ENCODE data around the gene ZNF74. TPM values are rescaled to one million over a fixed set of nuclear protein-coding genes. Genes with fewer than 3 reads are reported as not detected.
"Not testable (repeated sequence)": the region's sequence is repeated elsewhere in the genome, so short reads cannot be mapped to it uniquely, and the experiment has no call there.

ZNF74 gene
- polyA plus RNA-seq (ENCODE audit: insufficient read depth in 1 of 5, insufficient read length in 5 of 5, low replicate concordance in 1 of 5): 10 to 100 TPM; 16.2 to 22.5 (median 21.0) TPM
- long read RNA-seq, donor 1, transcript ZNF74-202 (5 exons, 3,159 nt): major isoform, 8 of 13 reads
- long read RNA-seq, donor 1, partial matches to known transcripts: 0 of 13 reads
- long read RNA-seq, donor 1, other reads (novel, unspliced or antisense): 0 of 13 reads
- long read RNA-seq, donor 2, partial matches to known transcripts: 0 of 5 reads
- long read RNA-seq, donor 2, other reads (novel, unspliced or antisense): 0 of 5 reads
- long read RNA-seq, donor 3, partial matches to known transcripts: 0 of 2 reads
- long read RNA-seq, donor 3, other reads (novel, unspliced or antisense): 0 of 2 reads
- long read RNA-seq, donor 4, transcript ZNF74-202 (5 exons, 3,159 nt): major isoform, 5 of 5 reads
- long read RNA-seq, donor 4, partial matches to known transcripts: 0 of 5 reads
- long read RNA-seq, donor 4, other reads (novel, unspliced or antisense): 0 of 5 reads
- long read RNA-seq, donor 5, partial matches to known transcripts: 0 of 6 reads
- long read RNA-seq, donor 5, other reads (novel, unspliced or antisense): 0 of 6 reads
- long read RNA-seq, donor 6, transcript ZNF74-202 (5 exons, 3,159 nt): major isoform, 9 of 11 reads
- long read RNA-seq, donor 6, partial matches to known transcripts: 0 of 11 reads
- long read RNA-seq, donor 6, other reads (novel, unspliced or antisense): 0 of 11 reads
- long read RNA-seq, donor 7, partial matches to known transcripts: 0 of 3 reads
- long read RNA-seq, donor 7, other reads (novel, unspliced or antisense): 0 of 3 reads
- long read RNA-seq, donor 8, partial matches to known transcripts: 0 of 1 reads
- long read RNA-seq, donor 8, other reads (novel, unspliced or antisense): 0 of 1 reads

GRCh38 chr22:20393705-20394476, at the start of gene ZNF74:
Gene ZNF74, plus strand, starts transcription at chr22:20394151. Its CDS starts 478 bp downstream, at chr22:20394629.
- DNase-seq: peak; percentile 90 to 92

- DNase-seq: not testable (repeated sequence)
Observed at GRCh38 chr22:20346553-20346952, 47.4 kb upstream of the ZNF74 start.

- DNase-seq: not testable (repeated sequence)
Observed at GRCh38 chr22:20352536-20352935, 41.4 kb upstream of the ZNF74 start.

GRCh38 chr22:20354238-20354975, 39.5 kb upstream of the ZNF74 start:
- no peak for DNase-seq

GRCh38 chr22:20355939-20356636, 37.9 kb upstream of the ZNF74 start:
- DNase-seq: not testable (repeated sequence)

- DNase-seq: not testable (repeated sequence)
Observed at GRCh38 chr22:20356906-20357305, 37.0 kb upstream of the ZNF74 start.

DNA sequence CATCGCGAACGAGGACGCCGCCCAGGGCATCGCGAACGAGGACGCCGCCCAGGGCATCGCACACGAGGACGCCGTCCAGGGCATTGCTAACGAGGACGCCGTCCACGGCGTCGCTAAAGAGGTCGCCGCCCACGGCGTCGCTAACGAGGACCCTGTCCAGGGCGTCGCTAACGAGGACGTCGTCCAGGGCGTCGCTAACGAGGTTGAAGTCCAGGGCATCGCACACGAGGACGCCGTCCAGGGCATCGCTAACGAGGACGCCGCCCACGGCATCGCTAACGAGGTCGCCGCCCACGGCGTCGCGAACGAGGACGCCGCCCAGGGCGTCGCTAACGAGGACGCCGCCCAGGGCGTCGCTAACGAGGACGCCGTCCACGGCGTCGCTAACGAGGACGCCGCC, 36.0 kb upstream of the ZNF74 start:
- not testable (repeated sequence) for DNase-seq

DNA sequence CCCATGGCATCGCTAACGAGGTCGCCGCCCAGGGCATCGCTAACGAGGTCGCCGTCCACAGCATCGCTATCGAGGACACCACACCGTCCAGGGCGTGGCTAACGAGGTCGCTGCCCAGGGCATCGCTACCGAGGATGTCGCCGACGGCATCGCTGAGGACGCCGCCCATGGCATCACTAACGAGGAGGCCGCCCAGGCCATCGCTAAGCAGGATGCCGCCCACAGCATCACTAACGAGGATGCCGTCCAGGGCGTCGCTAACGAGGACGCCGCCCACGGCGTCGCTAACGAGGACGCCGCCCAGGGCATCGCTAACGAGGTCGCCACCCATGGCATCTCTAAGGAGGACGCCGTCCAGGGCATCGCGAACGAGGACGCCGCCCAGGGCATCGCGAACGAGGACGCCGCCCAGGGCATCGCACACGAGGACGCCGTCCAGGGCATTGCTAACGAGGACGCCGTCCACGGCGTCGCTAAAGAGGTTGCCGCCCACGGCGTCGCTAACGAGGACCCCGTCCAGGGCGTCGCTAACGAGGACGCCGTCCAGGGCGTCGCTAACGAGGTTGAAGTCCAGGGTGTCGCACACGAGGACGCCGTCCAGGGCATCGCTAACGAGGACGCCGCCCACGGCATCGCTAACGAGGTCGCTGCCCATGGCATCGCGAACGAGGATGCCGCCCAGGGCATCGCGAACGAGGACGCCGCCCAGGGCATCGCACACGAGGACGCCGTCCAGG, 35.3 kb upstream of the ZNF74 start:
- DNase-seq: not testable (repeated sequence)

- DNase-seq: not testable (repeated sequence)
Observed at GRCh38 chr22:20360261-20360660, 33.7 kb upstream of the ZNF74 start.

DNA sequence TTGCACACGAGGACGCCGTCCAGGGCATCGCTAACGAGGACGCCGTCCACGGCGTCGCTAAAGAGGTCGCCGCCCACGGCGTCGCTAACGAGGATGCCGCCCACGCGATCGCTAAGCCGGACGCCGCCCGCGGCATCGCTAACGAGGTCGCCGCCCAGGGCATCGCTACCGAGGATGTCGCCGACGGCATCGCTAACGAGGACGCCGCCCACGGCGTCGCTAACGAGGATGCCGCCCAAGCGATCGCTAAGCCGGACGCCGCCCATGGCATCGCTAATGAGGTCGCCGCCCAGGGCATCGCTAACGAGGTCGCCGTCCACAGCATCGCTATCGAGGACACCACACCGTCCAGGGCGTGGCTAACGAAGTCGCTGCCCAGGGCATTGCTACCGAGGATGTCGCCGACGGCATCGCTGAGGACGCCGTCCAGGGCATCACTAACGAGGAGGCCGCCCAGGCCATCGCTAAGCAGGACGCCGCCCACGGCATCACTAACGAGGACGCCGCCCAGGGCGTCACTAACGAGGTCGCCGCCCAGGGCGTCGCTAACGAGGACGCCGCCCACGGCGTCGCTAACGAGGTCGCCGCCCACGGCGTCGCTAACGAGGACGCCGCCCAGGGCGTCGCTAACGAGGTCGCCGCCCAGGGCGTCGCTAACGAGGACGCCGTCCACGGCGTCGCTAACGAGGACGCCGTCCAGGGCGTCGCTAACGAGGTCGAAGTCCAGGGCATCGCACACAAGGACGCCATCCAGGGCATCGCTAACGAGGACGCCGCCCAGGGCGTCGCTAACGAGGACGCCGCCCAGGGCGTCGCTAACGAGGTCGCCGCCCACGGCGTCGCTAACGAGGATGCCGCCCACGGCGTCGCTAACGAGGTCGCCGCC, 32.8 kb upstream of the ZNF74 start:
- not testable (repeated sequence) for DNase-seq

GRCh38 chr22:20361752-20362229, 32.2 kb upstream of the ZNF74 start:
- not testable (repeated sequence) for DNase-seq

DNA sequence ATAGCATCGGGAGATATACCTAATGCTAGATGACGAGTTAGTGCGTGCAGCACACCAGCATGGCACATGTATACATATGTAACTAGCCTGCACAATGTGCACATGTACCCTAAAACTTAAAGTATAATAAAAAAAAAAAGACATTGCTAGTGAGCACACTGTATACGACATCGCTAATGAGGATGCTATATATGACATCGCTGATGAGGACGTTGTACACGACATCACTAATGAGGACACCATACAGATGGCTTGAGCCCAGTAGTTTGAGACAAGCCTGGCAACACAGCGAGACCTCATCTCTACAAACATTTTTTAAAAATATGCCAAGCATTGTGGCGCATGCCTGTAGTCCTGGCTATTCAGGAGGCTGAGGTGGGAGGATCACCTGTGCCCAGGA, 31.5 kb upstream of the ZNF74 start:
- not testable (repeated sequence) for DNase-seq

DNA sequence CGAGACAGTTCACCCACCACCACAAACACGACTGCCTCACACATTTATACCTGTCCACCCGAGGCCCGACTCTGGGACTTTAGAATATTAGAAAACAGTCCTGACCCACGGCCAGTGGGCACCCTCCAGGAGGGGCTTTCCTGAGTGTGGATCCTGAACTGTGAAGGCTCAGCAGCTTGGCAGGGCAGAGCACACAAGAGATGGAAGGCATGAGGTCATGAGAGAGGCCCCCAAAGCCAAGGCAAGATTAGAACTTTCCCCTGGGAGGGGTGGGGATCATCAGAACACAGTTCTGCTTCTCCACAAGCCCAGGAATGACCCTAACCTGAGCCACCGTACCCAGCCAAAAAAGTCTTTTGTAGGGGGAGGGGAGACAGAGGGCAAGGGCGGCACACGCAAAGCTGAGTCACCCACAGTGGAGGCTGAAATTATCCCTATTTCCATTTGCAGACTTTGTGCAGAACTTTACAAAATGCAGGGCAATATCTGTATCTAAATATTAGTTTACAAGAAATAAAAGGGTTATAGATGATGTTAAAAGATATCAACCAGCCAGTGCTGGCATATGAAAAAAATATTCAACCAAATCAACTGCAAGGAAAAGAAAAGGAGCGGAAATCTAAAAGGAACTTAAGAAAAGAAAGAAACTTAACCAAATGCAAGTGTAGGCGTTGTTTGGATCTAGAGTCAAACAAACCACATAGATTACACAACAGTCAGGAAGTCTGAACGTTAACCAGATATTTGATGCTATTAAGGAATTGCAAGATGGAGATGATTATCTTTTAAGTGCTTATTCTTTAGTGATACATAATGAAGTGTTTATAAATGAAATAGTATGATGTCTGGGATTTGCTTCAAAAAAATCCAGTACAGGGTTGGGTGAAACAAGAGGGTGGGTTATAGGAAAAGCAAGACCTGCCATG, 29.4 kb upstream of the ZNF74 start:
- not testable (repeated sequence) for DNase-seq

DNA sequence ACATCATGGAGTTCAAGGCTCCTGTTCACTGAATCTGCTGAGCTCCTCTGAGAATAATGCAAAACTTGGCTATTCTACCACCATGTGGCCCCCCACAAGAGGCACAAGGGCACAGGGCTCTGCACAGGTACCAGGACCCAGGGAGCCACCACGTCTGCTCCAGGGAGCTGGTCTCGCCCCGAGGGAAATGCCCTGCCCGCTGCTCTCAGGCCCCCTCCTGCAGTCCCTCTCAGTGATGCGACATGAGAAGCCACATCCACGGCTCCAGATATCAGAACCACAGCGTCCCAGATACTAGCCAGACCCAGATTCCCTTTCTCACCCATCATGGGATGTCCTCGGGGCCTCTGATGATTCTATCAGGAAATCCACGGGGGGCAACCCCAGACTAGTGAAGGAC, 27.1 kb upstream of the ZNF74 start:
- not testable (repeated sequence) for DNase-seq

DNA sequence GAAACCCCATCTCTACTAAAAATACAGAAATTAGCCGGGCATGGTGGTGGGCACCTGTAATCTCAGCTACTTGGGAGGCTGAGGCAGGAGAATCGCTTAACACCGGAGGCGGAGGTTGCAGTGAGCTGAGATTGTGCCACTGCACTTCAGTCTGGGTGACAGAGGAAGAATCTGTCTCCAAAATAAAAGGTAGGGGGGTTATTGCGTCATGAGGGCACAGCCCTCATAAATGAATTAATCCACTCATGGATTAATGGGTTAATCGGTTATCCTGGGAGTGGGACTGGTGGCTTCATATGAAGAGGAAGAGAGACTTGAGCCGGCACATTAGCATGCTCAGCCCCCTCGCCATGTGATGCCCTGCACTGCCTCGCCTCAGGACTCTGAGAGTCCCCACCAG, 25.1 kb upstream of the ZNF74 start:
- not testable (repeated sequence) for DNase-seq

DNA sequence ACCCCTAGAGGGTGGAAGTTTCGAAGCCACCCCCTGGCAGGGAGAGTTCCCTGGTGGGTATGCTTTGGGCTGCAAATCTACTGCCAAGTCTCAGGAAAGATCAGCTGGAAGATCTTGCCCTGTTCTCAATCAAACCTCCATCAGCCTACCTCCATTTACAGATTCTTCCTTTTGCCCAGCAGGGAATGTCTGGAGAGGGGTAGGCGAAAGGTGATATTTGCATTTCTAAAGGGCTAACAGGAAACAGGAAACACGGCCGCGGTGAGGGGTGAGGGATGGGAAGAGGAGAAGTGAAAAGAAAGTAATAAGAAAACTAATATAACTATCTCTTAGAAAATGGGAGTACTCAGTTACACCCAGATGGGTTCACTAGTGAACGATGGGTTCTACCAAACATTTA, 22.3 kb upstream of the ZNF74 start:
- DNase-seq: not testable (repeated sequence)

DNA sequence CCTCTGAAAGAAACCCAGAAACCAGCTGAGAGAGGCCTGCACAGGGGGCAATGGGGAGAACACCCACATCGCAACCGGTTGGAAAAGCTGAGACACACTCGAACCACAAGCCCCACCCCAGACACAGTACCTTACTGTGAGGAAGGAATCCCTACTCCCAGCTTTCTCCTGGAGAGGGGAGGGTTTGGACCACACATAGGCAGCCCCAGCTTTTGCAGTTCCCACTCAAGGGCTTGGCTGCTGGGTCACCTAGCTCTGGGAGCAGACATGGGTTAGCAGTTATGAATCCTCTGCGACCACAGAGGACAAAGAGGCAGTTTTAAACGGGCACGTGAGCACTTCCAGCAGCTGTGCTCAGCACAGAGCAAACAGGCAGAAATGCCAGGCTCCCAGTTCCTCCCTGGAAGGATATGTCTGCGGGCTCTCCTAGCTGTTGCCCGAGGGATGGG, 21.5 kb upstream of the ZNF74 start:
- DNase-seq: not testable (repeated sequence)

Data from right lung (tissue), 10 donors.